BLaER1 treated with 17β-estradiol and CSF1 and Interleukin-3, amounts not matched to agents 10 nM and 100 nM (cell line): ENCODE results near the gene GSS.

Experiments
- H3K27ac ChIP-seq, 11 experiments: shearing (Covaris generic); formaldehyde crosslinking; 2 replicates each; pipeline ENCODE4 v1.8.1; 2022
- H3K27me3 ChIP-seq, 11 experiments: shearing (Covaris generic); formaldehyde crosslinking; 2 replicates each; pipeline ENCODE4 v1.8.1; 2022
- H3K36me3 ChIP-seq, 11 experiments: shearing (Covaris generic); formaldehyde crosslinking; 2 replicates each; pipeline ENCODE4 v1.8.1; 2022
- H3K4me1 ChIP-seq, 10 experiments: shearing (Covaris generic); formaldehyde crosslinking; 2 replicates each; pipeline ENCODE4 v1.8.1; 2022
- H3K4me2 ChIP-seq, 11 experiments: shearing (Covaris generic); formaldehyde crosslinking; 2 replicates each; pipeline ENCODE4 v1.8.1; 2022
- H3K4me3 ChIP-seq, 10 experiments: shearing (Covaris generic); formaldehyde crosslinking; 2 replicates each; pipeline ENCODE4 v1.8.1; 2022
- H3K9ac ChIP-seq, 11 experiments: shearing (Covaris generic); formaldehyde crosslinking; 2 replicates each; pipeline ENCODE4 v1.8.1; 2022
- H3K9me3 ChIP-seq, 11 experiments: shearing (Covaris generic); formaldehyde crosslinking; replicated peaks in 1 of 11; 2 replicates each; pipeline ENCODE4 v1.8.1; 2022
- H4K20me1 ChIP-seq, 11 experiments: shearing (Covaris generic); formaldehyde crosslinking; 2 replicates each; pipeline ENCODE4 v1.8.1; 2022
- Cebpa-rat ChIP-seq, 11 experiments: shearing (Covaris generic); IDR thresholded peaks; 2 replicates each; pipeline ENCODE4 v1.8.1; 2022

The GSS gene

DNA sequence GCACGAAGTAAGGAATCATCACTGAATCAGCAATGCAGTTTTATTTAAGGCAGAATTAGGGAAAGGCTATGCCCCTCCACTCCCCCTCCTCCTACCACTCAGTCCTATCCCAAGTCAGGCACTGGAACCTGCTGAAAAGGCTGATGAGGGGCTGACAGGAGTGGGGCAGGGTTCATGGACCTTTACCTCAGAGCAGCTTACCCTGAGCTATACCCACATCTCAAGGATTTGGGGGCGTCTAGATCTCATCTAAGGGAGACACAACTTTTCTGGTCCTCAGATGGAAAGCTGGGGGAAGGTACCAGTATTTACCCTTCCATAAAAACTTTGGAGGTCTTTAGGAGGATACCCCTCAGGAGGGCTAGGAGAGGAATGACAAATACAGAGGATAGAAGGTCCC is 27.2 kb downstream of the GSS start:
- peaks cover 0 to 11% (median 0%) of the 10 kb centered on the region in 11 experiments; a peak in 3 of 22 replicates for H4K20me1 ChIP-seq
- no peaks in the 10 kb centered on the region for H3K27me3 ChIP-seq
- H3K27ac ChIP-seq, result no peak overlapping the region
- no peak overlapping the region for H3K4me2 ChIP-seq
- peaks cover 0 to 10% (median 0%) of the 10 kb centered on the region in 10 experiments; a peak in 5 of 20 replicates for H3K4me1 ChIP-seq
- H3K36me3 ChIP-seq, result peaks cover 91 to 98% (median 94%) of the 10 kb centered on the region in 11 experiments
- no peaks in the 10 kb centered on the region for H3K9me3 ChIP-seq
- H3K9ac ChIP-seq, result no peak overlapping the region
- no peak for TF ChIP-seq Cebpa-rat (IDR thresholded peaks at IDR 0.05)
- H3K4me3 ChIP-seq, result no peak overlapping the region

DNA sequence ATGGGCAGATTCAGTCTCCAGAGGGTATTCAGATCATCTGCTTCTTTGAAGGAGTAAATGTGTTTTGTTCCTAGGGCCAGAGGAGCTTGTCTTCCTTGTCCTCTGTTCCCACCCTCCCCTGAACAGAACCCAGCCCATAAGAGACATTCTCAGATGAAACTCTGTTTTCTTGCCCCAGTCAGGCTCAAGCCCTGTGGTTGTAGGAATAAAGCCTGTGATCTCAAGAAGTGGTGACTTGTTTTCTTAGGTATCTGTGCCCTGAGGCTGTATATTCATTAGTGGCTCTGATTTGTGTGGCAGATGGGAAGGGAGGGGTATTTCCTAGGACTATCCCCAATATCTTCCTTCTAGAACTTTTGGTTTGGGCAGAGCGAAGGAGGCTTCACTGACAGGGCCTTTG is 27.9 kb downstream of the GSS start:
- H3K36me3 ChIP-seq, result peaks cover 91 to 98% (median 94%) of the 10 kb centered on the region in 11 experiments
- no peaks in the 10 kb centered on the region for H3K27me3 ChIP-seq

DNA sequence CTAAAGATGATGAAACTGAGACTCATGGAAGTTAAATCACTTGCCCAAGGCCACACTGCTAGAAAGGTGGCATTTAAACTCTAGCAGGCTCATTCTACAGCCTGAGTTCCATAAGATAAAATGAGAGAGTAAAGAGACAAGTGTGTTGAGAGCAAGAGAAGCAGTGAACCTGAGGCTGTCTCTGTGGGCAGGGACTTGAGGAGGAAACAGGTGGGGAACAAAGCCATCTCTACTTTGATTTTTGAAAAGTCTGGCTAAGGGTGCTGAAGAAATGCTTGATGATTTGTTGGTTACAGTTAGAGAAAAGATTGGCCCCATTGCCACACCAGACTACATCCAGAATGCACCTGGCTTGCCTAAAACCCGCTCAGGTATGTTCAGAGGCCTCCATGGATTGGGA is 29.0 kb downstream of the GSS start:
- H3K4me2 ChIP-seq, result no peak overlapping the region
- H4K20me1 ChIP-seq, result peaks cover 0 to 11% (median 0%) of the 10 kb centered on the region in 11 experiments; a peak in 3 of 22 replicates
- H3K27ac ChIP-seq, result no peak overlapping the region
- H3K36me3 ChIP-seq, result peaks cover 79 to 98% (median 91%) of the 10 kb centered on the region in 11 experiments
- no peak overlapping the region for H3K9ac ChIP-seq
- TF ChIP-seq Cebpa-rat (IDR thresholded peaks at IDR 0.05), result no peak
- H3K4me1 ChIP-seq, result peaks cover 0 to 10% (median under 1%) of the 10 kb centered on the region in 10 experiments; a peak in 5 of 20 replicates
- H3K9me3 ChIP-seq, result no peaks in the 10 kb centered on the region
- no peaks in the 10 kb centered on the region for H3K27me3 ChIP-seq
- no peak overlapping the region for H3K4me3 ChIP-seq

More for the DNA sequence above, 27.9 kb downstream of the GSS start:
- no peak overlapping the region for H3K27ac ChIP-seq
- peaks cover 0 to 11% (median 0%) of the 10 kb centered on the region in 11 experiments; a peak in 3 of 22 replicates for H4K20me1 ChIP-seq
- H3K4me1 ChIP-seq, result peaks cover 0 to 10% (median 0%) of the 10 kb centered on the region in 10 experiments; a peak in 5 of 20 replicates
- H3K9ac ChIP-seq, result no peak overlapping the region
- H3K4me2 ChIP-seq, result no peak overlapping the region
- TF ChIP-seq Cebpa-rat (IDR thresholded peaks at IDR 0.05), result no peak
- no peaks in the 10 kb centered on the region for H3K9me3 ChIP-seq
- H3K4me3 ChIP-seq, result no peak overlapping the region

DNA sequence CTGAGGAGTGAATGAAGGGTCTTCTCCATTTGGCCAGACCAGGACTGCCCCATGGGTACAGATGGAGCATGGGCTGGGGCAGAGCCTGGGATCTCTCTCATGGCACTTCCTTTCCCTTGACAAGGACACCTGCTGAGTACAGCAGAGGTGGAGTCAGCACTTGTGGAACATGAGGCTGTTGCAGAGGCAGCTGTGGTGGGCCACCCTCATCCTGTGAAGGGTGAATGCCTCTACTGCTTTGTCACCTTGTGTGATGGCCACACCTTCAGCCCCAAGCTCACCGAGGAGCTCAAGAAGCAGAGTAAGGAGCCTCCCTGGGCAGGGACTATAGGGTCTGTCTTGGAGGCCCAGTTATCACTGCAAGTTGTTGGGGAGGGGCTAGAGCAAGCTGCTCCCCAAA is 29.6 kb downstream of the GSS start:
- H3K4me3 ChIP-seq, result no peak overlapping the region
- H3K9ac ChIP-seq, result no peak overlapping the region
- no peaks in the 10 kb centered on the region for H3K27me3 ChIP-seq
- H3K9me3 ChIP-seq, result no peaks in the 10 kb centered on the region
- H4K20me1 ChIP-seq, result peaks cover 0 to 7% (median 0%) of the 10 kb centered on the region in 11 experiments; a peak in 3 of 22 replicates
- TF ChIP-seq Cebpa-rat (IDR thresholded peaks at IDR 0.05), result no peak
- no peak overlapping the region for H3K27ac ChIP-seq
- H3K4me2 ChIP-seq, result no peak overlapping the region
- H3K4me1 ChIP-seq, result peaks cover 0 to 10% (median 4%) of the 10 kb centered on the region in 10 experiments; a peak in 8 of 20 replicates
- peaks cover 77 to 98% (median 91%) of the 10 kb centered on the region in 11 experiments for H3K36me3 ChIP-seq

DNA sequence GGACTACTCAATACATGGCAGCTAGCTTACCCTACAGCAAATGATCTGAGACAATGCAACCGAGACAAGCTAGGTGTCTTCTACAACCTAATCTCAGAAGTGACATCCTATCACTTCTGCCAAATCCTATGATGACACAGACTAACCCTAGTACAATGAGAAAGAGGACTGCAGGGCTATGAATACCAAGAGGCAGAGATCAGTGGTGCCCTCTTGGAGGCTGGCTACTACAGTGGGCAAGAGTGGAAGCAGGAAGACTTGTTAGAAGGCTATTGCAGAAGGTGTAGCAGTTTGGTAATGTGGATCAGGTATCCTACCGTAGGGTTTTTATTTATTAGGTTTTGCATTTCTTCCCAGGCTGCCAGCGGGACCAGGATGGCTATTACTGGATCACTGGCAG is 30.3 kb downstream of the GSS start:
- peaks cover 77 to 98% (median 91%) of the 10 kb centered on the region in 11 experiments for H3K36me3 ChIP-seq
- H3K9ac ChIP-seq, result no peak overlapping the region
- H3K27me3 ChIP-seq, result no peaks in the 10 kb centered on the region
- peaks cover 0 to 10% (median 5%) of the 10 kb centered on the region in 10 experiments; a peak in 8 of 20 replicates for H3K4me1 ChIP-seq
- no peak overlapping the region for H3K27ac ChIP-seq
- H4K20me1 ChIP-seq, result peaks cover 0 to 6% (median 0%) of the 10 kb centered on the region in 11 experiments; a peak in 3 of 22 replicates
- no peak overlapping the region for H3K4me3 ChIP-seq
- TF ChIP-seq Cebpa-rat (IDR thresholded peaks at IDR 0.05), result no peak
- no peaks in the 10 kb centered on the region for H3K9me3 ChIP-seq
- H3K4me2 ChIP-seq, result no peak overlapping the region

DNA sequence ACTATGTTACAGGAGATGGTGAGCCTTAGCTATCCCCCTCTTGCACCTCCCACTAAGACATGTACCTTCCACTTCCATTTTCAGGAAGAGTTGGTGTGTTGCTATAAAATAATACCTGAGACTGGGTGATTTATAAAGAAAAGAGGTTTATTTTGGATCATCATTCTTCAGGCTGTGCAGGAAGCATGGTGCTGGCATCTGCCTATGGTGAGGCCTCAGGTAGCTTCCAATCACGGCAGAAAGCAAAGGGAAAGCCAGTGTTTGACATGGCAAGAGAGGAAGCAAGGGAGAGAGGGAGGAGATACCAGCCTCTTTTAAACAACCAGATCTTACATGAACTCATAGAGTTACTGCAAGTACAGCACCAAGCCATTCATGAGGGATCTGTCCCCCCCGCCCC is 32.2 kb downstream of the GSS start:
- no peak overlapping the region for H3K27ac ChIP-seq
- H3K4me1 ChIP-seq, result peaks cover 0 to 10% (median 5%) of the 10 kb centered on the region in 10 experiments; a peak in 8 of 20 replicates
- no peak overlapping the region for H3K4me3 ChIP-seq
- no peaks in the 10 kb centered on the region for H3K9me3 ChIP-seq
- no peak overlapping the region for H3K9ac ChIP-seq
- TF ChIP-seq Cebpa-rat (IDR thresholded peaks at IDR 0.05), result no peak
- H3K36me3 ChIP-seq, result peaks cover 63 to 98% (median 84%) of the 10 kb centered on the region in 11 experiments
- H4K20me1 ChIP-seq, result peaks cover 0 to 6% (median 0%) of the 10 kb centered on the region in 11 experiments; a peak in 4 of 22 replicates
- no peaks in the 10 kb centered on the region for H3K27me3 ChIP-seq
- no peak overlapping the region for H3K4me2 ChIP-seq

DNA sequence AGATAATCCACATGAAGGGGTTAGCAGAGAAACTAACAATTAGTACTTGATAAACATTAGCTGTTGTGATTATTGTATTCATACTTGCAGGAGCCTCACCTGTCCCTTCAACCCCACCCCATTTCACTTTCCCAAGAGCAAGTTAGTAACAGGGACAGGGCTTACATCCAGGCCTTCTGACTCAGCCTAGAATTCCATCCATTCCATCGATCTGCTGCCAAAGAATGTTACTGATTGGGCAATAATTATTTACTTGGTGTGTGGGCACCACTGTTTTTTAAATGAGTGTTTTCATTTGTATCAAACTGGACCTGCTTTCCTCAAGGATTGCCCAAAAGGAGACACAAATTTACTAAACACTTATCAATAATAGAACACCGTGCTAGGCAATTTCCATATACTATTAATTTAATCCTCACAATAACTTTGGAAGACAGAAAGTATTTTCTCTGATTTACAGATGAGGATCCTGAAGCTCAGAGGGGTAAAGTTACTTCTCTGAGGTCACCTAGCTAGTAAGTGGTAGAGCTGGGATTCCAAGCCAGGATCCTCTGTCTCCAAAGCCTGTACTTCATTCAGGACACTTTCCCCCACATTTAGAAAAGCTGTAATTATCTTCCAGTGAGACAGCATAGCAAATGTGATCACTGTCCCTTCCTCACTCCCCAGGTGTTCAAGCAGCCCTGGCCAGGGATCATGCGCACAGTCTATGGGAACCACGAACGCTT is 32.8 kb downstream of the GSS start:
- Histone ChIP-seq H4K20me1 (peaks cover 0 to 6% (median 0%) of the 10 kb centered on the region in 11 experiments; a peak in 4 of 22 replicates), H3K4me2 (no peak overlapping the region), H3K27me3 (no peaks in the 10 kb centered on the region), H3K4me3 (no peak overlapping the region), H3K4me1 (peaks cover 0 to 10% (median 5%) of the 10 kb centered on the region in 10 experiments; a peak in 8 of 20 replicates), H3K36me3 (peaks cover 57 to 98% (median 78%) of the 10 kb centered on the region in 11 experiments), H3K9ac (no peak overlapping the region), H3K9me3 (no peaks in the 10 kb centered on the region), H3K27ac (no peak overlapping the region)
- TF ChIP-seq Cebpa-rat (IDR thresholded peaks at IDR 0.05), result peak in 1 of 11 experiments; percentile 44; a peak in 1 of 22 replicates

DNA sequence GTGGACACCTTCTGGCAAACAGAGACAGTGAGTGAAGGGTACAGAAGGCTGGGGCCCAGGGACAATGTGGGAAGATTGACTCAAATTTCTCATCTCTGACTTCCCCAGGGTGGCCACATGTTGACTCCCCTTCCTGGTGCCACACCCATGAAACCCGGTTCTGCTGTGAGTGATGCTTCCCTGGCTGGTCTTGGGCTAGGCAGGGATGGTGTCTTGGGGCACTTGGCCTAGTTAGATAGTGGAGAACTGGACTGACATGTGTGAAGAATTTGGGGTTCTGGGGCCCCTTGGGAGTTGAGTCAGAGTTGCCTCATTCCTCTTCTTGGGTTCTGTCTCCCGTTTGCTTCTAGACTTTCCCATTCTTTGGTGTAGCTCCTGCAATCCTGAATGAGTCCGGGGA is 34.2 kb downstream of the GSS start:
- Histone ChIP-seq H3K27ac (no peak overlapping the region), H3K4me2 (no peak overlapping the region; a peak in 1 of 22 replicates), H3K9me3 (no peaks in the 10 kb centered on the region), H3K27me3 (no peaks in the 10 kb centered on the region), H3K4me3 (no peak overlapping the region), H3K9ac (no peak overlapping the region), H3K36me3 (peaks cover 43 to 98% (median 66%) of the 10 kb centered on the region in 11 experiments), H4K20me1 (no peaks in the 10 kb centered on the region; a peak in 2 of 22 replicates), H3K4me1 (peaks cover 0 to 8% (median 3%) of the 10 kb centered on the region in 10 experiments; a peak in 7 of 20 replicates)
- no peak for TF ChIP-seq Cebpa-rat (IDR thresholded peaks at IDR 0.05)

DNA sequence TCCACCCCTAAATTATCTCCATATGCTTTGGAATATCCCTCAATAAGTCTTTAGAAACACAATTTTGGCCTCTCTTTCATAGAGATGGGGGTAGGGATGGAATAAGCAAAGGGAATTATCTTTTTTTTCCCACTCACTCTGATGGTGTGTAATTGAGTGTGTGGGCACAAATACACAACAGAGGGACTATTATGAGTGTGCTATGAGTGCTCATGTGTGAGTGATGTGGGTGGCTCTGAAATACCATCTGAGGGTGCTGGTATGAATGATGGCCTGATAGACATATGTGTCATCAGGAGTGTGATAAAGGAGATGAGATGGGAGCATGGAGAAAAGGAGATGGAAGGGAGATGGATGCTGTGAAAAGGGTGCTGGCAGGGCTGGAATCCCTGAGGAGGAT is 35.6 kb downstream of the GSS start:
- H3K9me3 ChIP-seq, result no peaks in the 10 kb centered on the region
- H3K4me1 ChIP-seq, result peaks cover 0 to 8% (median 0%) of the 10 kb centered on the region in 10 experiments; a peak in 3 of 20 replicates
- H4K20me1 ChIP-seq, result no peaks in the 10 kb centered on the region; a peak in 1 of 22 replicates
- no peak overlapping the region for H3K27ac ChIP-seq
- no peaks in the 10 kb centered on the region for H3K27me3 ChIP-seq
- H3K4me3 ChIP-seq, result no peak overlapping the region
- TF ChIP-seq Cebpa-rat (IDR thresholded peaks at IDR 0.05), result no peak
- H3K4me2 ChIP-seq, result no peak overlapping the region
- no peak overlapping the region for H3K9ac ChIP-seq
- peaks cover 29 to 92% (median 52%) of the 10 kb centered on the region in 11 experiments for H3K36me3 ChIP-seq
